SK-N-SH (cell line): Measurements from ENCODE around the gene BTBD6. TPM values are rescaled to one million over a fixed set of nuclear protein-coding genes. Genes with fewer than 3 reads are reported as not detected.

Source experiments
- CTCF ChIA-PET: fragments of 300-600, 350-600 bp; formaldehyde crosslinking; extraction: SDS; loops from one replicate; lab custom pipeline; 2021; lab: Yijun Ruan, JAX
- POLR2A ChIA-PET: fragments of 350-600 bp; sonication (Branson Sonifier 250); formaldehyde crosslinking; extraction: SDS; loops from one replicate; lab custom pipeline; 2020; ENCODE audit warnings: antibody characterized with exemption, inconsistent platforms; lab: Yijun Ruan, JAX
- DNase-seq: peaks from one replicate; pipeline ENCODE4 v3.0.0; 2012
- H2AFZ ChIP-seq: fragments of 200-600 bp; sonication (generic); 2 replicates; pipeline ENCODE4 v1.8.1; 2016; ENCODE audit warnings: antibody characterized with exemption, mild to moderate bottlenecking, low read depth
- H3F3A ChIP-seq: fragments of 200-600 bp; sonication (generic); replicated peaks from 2 replicates; pipeline ENCODE3; 2016; ENCODE audit warnings: antibody characterized with exemption, mild to moderate bottlenecking; ENCODE audit not compliant: insufficient read depth
- H3K27ac ChIP-seq, 2 experiments: fragments of 200-500 bp in 1 of 2; fragments of 200-600 bp in 1 of 2; sonication (Bioruptor generic) in 1 of 2; sonication (generic), shearing (Covaris generic) in 1 of 2; 2 replicates each; pipeline versions ENCODE4 v1.5.1 to v1.6.1; 2014 to 2016; ENCODE audit warnings: low read depth in 2 of 2, inconsistent platforms in 1 of 2, low read length in 1 of 2, mild to moderate bottlenecking in 1 of 2, mixed read lengths in 1 of 2
- H3K27me3 ChIP-seq: fragments of 200-600 bp; sonication (generic), shearing (Covaris generic); 2 replicates; pipeline ENCODE4 v1.6.1; 2016; ENCODE audit warnings: mixed run types; ENCODE audit not compliant: insufficient read depth
- H3K36me3 ChIP-seq, 2 experiments: fragments of 200-500 bp in 1 of 2; fragments of 200-600 bp in 1 of 2; sonication (Bioruptor generic) in 1 of 2; sonication (generic) in 1 of 2; replicated peaks in 1 of 2; 2 replicates each; pipeline versions ENCODE3 to v1.5.1; 2014 to 2016; ENCODE audit warnings: low read length in 1 of 2, mild to moderate bottlenecking in 1 of 2; ENCODE audit not compliant: insufficient read depth in 2 of 2, control insufficient read depth in 1 of 2
- H3K4me1 ChIP-seq, 2 experiments: fragments of 200-500 bp in 1 of 2; fragments of 200-600 bp in 1 of 2; sonication (Bioruptor generic) in 1 of 2; sonication (generic), shearing (Covaris generic) in 1 of 2; 2 replicates each; pipeline versions ENCODE4 v1.5.1 to v1.6.1; 2014 to 2016; ENCODE audit warnings: low read depth in 1 of 2, low read length in 1 of 2, mixed run types in 1 of 2; ENCODE audit not compliant: insufficient read depth in 2 of 2, control insufficient read depth in 1 of 2
- H3K4me2 ChIP-seq: fragments of 200-600 bp; sonication (generic), shearing (Covaris generic); 2 replicates; pipeline ENCODE4 v1.6.1; 2017; ENCODE audit warnings: mixed run types
- H3K4me3 ChIP-seq, 2 experiments: fragments of 200-500 bp in 1 of 2; fragments of 200-600 bp in 1 of 2; sonication (Bioruptor generic) in 1 of 2; sonication (generic), shearing (Covaris generic) in 1 of 2; 2 replicates each; pipeline versions ENCODE4 v1.5.1 to v1.8.1; 2014 to 2016; ENCODE audit warnings: low read depth in 2 of 2, inconsistent platforms in 1 of 2, low read length in 1 of 2, mild to moderate bottlenecking in 1 of 2, mixed read lengths in 1 of 2, moderate library complexity in 1 of 2
- H3K79me2 ChIP-seq: fragments of 200-600 bp; sonication (generic); 2 replicates; pipeline ENCODE4 v1.8.1; 2017; ENCODE audit warnings: mild to moderate bottlenecking; ENCODE audit not compliant: insufficient read depth
- H3K9ac ChIP-seq: fragments of 200-600 bp; sonication (generic); 2 replicates; pipeline ENCODE4 v1.6.1; 2017; ENCODE audit warnings: mixed run types
- H3K9me2 ChIP-seq: fragments of 200-600 bp; sonication (generic); 2 replicates; pipeline ENCODE4 v1.6.1; 2017; ENCODE audit warnings: mixed run types
- H3K9me3 ChIP-seq: fragments of 200-600 bp; sonication (generic); 2 replicates; pipeline ENCODE4 v1.6.1; 2017; ENCODE audit warnings: mixed run types, mild to moderate bottlenecking, moderate library complexity
- H4K20me1 ChIP-seq: fragments of 200-600 bp; sonication (generic); 2 replicates; pipeline ENCODE4 v1.6.1; 2017; ENCODE audit warnings: mild to moderate bottlenecking, mixed run types; ENCODE audit not compliant: insufficient read depth
- EP300 ChIP-seq, 2 experiments: IDR thresholded peaks; 2 replicates each; pipeline versions ENCODE4 v1.4.0 to v1.6.1; 2012; ENCODE audit warnings: borderline replicate concordance in 1 of 2, low read depth in 1 of 2, low read length in 1 of 2
- EZH2phosphoT487 ChIP-seq: fragments of 200-600 bp; sonication (generic); IDR thresholded peaks from 2 replicates; pipeline ENCODE4 v1.6.1; 2017; ENCODE audit warnings: low read depth, mixed run types, mild to moderate bottlenecking, antibody characterized with exemption, moderate library complexity, borderline replicate concordance
- FOSL2 ChIP-seq: IDR thresholded peaks from 2 replicates; pipeline ENCODE4 v1.4.0; 2012; ENCODE audit warnings: low read depth, mild to moderate bottlenecking, moderate library complexity, borderline replicate concordance
- FOXJ3 ChIP-seq: sonication (generic); formaldehyde crosslinking; IDR thresholded peaks from 2 replicates; pipeline ENCODE4 v1.5.1; 2020; ENCODE audit warnings: mild to moderate bottlenecking, missing genetic modification reagents
- FOXM1 ChIP-seq: IDR thresholded peaks from 2 replicates; pipeline ENCODE4 v1.4.0; 2012; ENCODE audit warnings: low read depth, mild to moderate bottlenecking
- JUND ChIP-seq: IDR thresholded peaks from 2 replicates; pipeline ENCODE4 v1.4.0; 2012
- MXI1 ChIP-seq: IDR thresholded peaks from 2 replicates; pipeline ENCODE4 v1.6.1; 2012; ENCODE audit warnings: mild to moderate bottlenecking, low read depth, low read length, improper control_type of control experiment
- POLR2AphosphoS5 ChIP-seq: IDR thresholded peaks from 2 replicates; pipeline ENCODE4 v1.6.1; 2012; ENCODE audit warnings: low read depth, low read length
- RAD21 ChIP-seq: IDR thresholded peaks from 2 replicates; pipeline ENCODE4 v1.6.1; 2012; ENCODE audit warnings: mild to moderate bottlenecking, low read length
- REST ChIP-seq: IDR thresholded peaks from 2 replicates; pipeline ENCODE4 v1.6.1; 2012; ENCODE audit warnings: mild to moderate bottlenecking, low read depth, low read length, moderate library complexity
- SIN3A ChIP-seq: IDR thresholded peaks from 2 replicates; pipeline ENCODE4 v1.6.1; 2012; ENCODE audit warnings: low read depth, mild to moderate bottlenecking, low read length, moderate library complexity, borderline replicate concordance
- TAF1 ChIP-seq: IDR thresholded peaks from 2 replicates; pipeline ENCODE4 v1.6.1; 2012; ENCODE audit warnings: low read depth, mild to moderate bottlenecking, low read length, moderate library complexity, borderline replicate concordance
- YY1 ChIP-seq: IDR thresholded peaks from 2 replicates; pipeline ENCODE4 v1.4.0; 2012; ENCODE audit warnings: low read depth, mild to moderate bottlenecking
- ZBTB33 ChIP-seq: IDR thresholded peaks from 2 replicates; pipeline ENCODE4 v1.4.0; 2012; ENCODE audit warnings: low read depth, borderline replicate concordance
- WGBS: methylation state at CpG from one replicate; pipeline ENCODE4 v1.1.6; 2017; ENCODE audit warnings: low lambda C conversion rate; 5-methylcytosine and 5-hydroxymethylcytosine counted together
- polyA plus RNA-seq, 3 experiments: library from polyadenylated mRNA; depleted of rRNA; stranded (reverse); fragments of >200 nt; gene quantifications; 2 replicates each; pipeline ENCODE4 v1.2.3, GENCODE V29; 2012
- TF ChIP-seq, protein P1 (sequence below): IDR thresholded peaks from 2 replicates; pipeline ENCODE4 v1.4.0; 2012; ENCODE audit warnings: low read depth
- TF ChIP-seq, protein P2 (sequence below): fragments of 200-600 bp; sonication (generic); IDR thresholded peaks from 2 replicates; pipeline ENCODE4 v1.6.1; 2017; ENCODE audit warnings: antibody characterized with exemption, mild to moderate bottlenecking, moderate library complexity

BTBD6 gene
- polyA plus RNA-seq, 1 of the 3 experiments (the other 2 are of a cell fraction), result 20.9 TPM

GRCh38 chr14:105211086-105211757 lies 37.1 kb upstream of the BTBD6 start:
- ChIA-PET POLR2A (no interaction called here), CTCF (interaction anchor here (0.8 to 1.0 kb wide), 2 partner anchors 10 to 76 kb away, joined by 3 read pairs; no protein-coding TSS in a partner anchor)
- Histone ChIP-seq H3K27me3 (no peaks in the 10 kb centered on the region), H3K9me3 (no peaks in the 10 kb centered on the region), H3K36me3 (peaks cover 0 to 14% of the 10 kb centered on the region in 2 experiments), H3K79me2 (no peaks in the 10 kb centered on the region), H3K4me1 (peaks cover 0 to 81% of the 10 kb centered on the region in 2 experiments; a peak in 1 of 4 replicates), H3K27ac (peak overlapping the region in 1 of 2 experiments; percentile 74; a peak in 1 of 4 replicates), H3K4me2 (no peak overlapping the region), H3K9ac (no peak overlapping the region), H3F3A (no peaks in the 10 kb centered on the region), H3K9me2 (no peaks in the 10 kb centered on the region), H4K20me1 (no peaks in the 10 kb centered on the region), H3K4me3 (no peak overlapping the region), H2AFZ (no peak overlapping the region)
- no peak for TF ChIP-seq FOXM1
- TF ChIP-seq MXI1, result no peak
- no peak for TF ChIP-seq EZH2phosphoT487
- TF ChIP-seq REST, result no peak
- TF ChIP-seq FOSL2, result no peak
- TF ChIP-seq JUND, result no peak
- TF ChIP-seq SIN3A, result no peak
- no peak for TF ChIP-seq RAD21
- 89% methylated on average over 17 of the region's 23 CpGs for WGBS
- no peak for DNase-seq

- 20% methylated on average over 1 of the region's 9 CpGs for WGBS
- Histone ChIP-seq H3K4me1 (peaks cover 0 to 78% of the 10 kb centered on the region in 2 experiments; a peak in 1 of 4 replicates), H3K9ac (no peak overlapping the region), H4K20me1 (no peaks in the 10 kb centered on the region), H3F3A (no peaks in the 10 kb centered on the region), H3K9me2 (no peaks in the 10 kb centered on the region), H3K27me3 (no peaks in the 10 kb centered on the region), H3K36me3 (peaks cover 0 to 14% of the 10 kb centered on the region in 2 experiments), H3K27ac (peak overlapping the region in 1 of 2 experiments; percentile 74; a peak in 1 of 4 replicates), H3K79me2 (no peaks in the 10 kb centered on the region), H3K4me3 (no peak overlapping the region), H3K4me2 (no peak overlapping the region), H3K9me3 (no peaks in the 10 kb centered on the region), H2AFZ (no peak overlapping the region)
- no peak for TF ChIP-seq FOXM1
- no peak for TF ChIP-seq POLR2AphosphoS5
- TF ChIP-seq, protein P1, sequence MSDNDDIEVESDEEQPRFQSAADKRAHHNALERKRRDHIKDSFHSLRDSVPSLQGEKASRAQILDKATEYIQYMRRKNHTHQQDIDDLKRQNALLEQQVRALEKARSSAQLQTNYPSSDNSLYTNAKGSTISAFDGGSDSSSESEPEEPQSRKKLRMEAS, result no peak
- TF ChIP-seq, protein P2, sequence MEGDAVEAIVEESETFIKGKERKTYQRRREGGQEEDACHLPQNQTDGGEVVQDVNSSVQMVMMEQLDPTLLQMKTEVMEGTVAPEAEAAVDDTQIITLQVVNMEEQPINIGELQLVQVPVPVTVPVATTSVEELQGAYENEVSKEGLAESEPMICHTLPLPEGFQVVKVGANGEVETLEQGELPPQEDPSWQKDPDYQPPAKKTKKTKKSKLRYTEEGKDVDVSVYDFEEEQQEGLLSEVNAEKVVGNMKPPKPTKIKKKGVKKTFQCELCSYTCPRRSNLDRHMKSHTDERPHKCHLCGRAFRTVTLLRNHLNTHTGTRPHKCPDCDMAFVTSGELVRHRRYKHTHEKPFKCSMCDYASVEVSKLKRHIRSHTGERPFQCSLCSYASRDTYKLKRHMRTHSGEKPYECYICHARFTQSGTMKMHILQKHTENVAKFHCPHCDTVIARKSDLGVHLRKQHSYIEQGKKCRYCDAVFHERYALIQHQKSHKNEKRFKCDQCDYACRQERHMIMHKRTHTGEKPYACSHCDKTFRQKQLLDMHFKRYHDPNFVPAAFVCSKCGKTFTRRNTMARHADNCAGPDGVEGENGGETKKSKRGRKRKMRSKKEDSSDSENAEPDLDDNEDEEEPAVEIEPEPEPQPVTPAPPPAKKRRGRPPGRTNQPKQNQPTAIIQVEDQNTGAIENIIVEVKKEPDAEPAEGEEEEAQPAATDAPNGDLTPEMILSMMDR, result no peak
- no peak for TF ChIP-seq FOXJ3 (CRISPR knock-in tag)
- TF ChIP-seq YY1, result no peak
- TF ChIP-seq EP300 (IDR thresholded peaks at IDR 0.05; ENCODE audit: borderline replicate concordance in 1 of 2, low read depth in 1 of 2, low read length in 1 of 2), result no peak
- TF ChIP-seq JUND, result no peak
- no peak for TF ChIP-seq ZBTB33
- TF ChIP-seq TAF1, result no peak
- no peak for TF ChIP-seq RAD21
- TF ChIP-seq SIN3A, result no peak
- CTCF ChIA-PET, result interaction anchor here (0.8 to 3.3 kb wide), 4 partner anchors 8 to 75 kb away, joined by 3 to 24 read pairs (median 3); no protein-coding TSS in a partner anchor
- POLR2A ChIA-PET, result no interaction called here
- DNase-seq, result no peak
Observed at GRCh38 chr14:105211758-105212089, 36.6 kb upstream of the BTBD6 start.
